ENCODE data around the gene PCDHA7. TPM values are rescaled to one million over a fixed set of nuclear protein-coding genes. Genes with fewer than 3 reads are reported as not detected.
"Not testable (repeated sequence)": the region's sequence is repeated elsewhere in the genome, so short reads cannot be mapped to it uniquely, and the experiment has no call there.

Gene PCDHA7
- 3.9 TPM for total RNA-seq (ENCODE audit: insufficient read depth, low replicate concordance)

- no peak for DNase-seq (ENCODE audit: low spot score)
These were observed at the start of gene PCDHA7 for GRCh38 chr5:140833993-140834392. TSS of gene PCDHA7 (plus strand) at chr5:140834269. CDS start at chr5:140834384, 115 bp downstream.

- DNase-seq (ENCODE audit: low spot score): no peak
These were observed 48.0 kb upstream of the PCDHA7 start, which contains the start of gene PCDHA1 for GRCh38 chr5:140785905-140786686. TSS of gene PCDHA1 (plus strand) at chr5:140786140.

GRCh38 chr5:140787422-140787821, 46.6 kb upstream of the PCDHA7 start:
- not testable (repeated sequence) for DNase-seq (ENCODE audit: low spot score)

GRCh38 chr5:140787849-140788504, 46.1 kb upstream of the PCDHA7 start:
- not testable (repeated sequence) for DNase-seq (ENCODE audit: low spot score)

GRCh38 chr5:140791089-140791488, 43.0 kb upstream of the PCDHA7 start:
- DNase-seq (ENCODE audit: low spot score): no peak

GRCh38 chr5:140794595-140795258, 39.3 kb upstream of the PCDHA7 start, which contains the start of gene PCDHA2:
TSS of gene PCDHA2 (plus strand) at chr5:140794852.
- no peak for DNase-seq (ENCODE audit: low spot score)

GRCh38 chr5:140795259-140795641, 38.8 kb upstream of the PCDHA7 start:
- no peak for DNase-seq (ENCODE audit: low spot score)

- not testable (repeated sequence) for DNase-seq (ENCODE audit: low spot score)
These were observed 37.9 kb upstream of the PCDHA7 start for GRCh38 chr5:140796072-140796717.

- no peak for DNase-seq (ENCODE audit: low spot score)
These were observed 37.4 kb upstream of the PCDHA7 start for GRCh38 chr5:140796718-140797095.

- DNase-seq (ENCODE audit: low spot score): no peak
These were observed 33.1 kb upstream of the PCDHA7 start, which contains the start of gene PCDHA3 for GRCh38 chr5:140800816-140801493. TSS of gene PCDHA3 (plus strand) at chr5:140801057.

GRCh38 chr5:140801494-140801841, 32.6 kb upstream of the PCDHA7 start:
- DNase-seq (ENCODE audit: low spot score): no peak

GRCh38 chr5:140802381-140802780, 31.7 kb upstream of the PCDHA7 start:
- DNase-seq (ENCODE audit: low spot score): not testable (repeated sequence)

- no peak for DNase-seq (ENCODE audit: low spot score)
These were observed 31.2 kb upstream of the PCDHA7 start for GRCh38 chr5:140802781-140803271.

GRCh38 chr5:140806834-140807775, 27.0 kb upstream of the PCDHA7 start, which contains the start of gene PCDHA4:
TSS of gene PCDHA4 (plus strand) at chr5:140807068.
- DNase-seq (ENCODE audit: low spot score): no peak

GRCh38 chr5:140808241-140808888, 25.7 kb upstream of the PCDHA7 start:
- DNase-seq (ENCODE audit: low spot score): not testable (repeated sequence)

- no peak for DNase-seq (ENCODE audit: low spot score)
These were observed 25.2 kb upstream of the PCDHA7 start for GRCh38 chr5:140808889-140809291.

GRCh38 chr5:140821375-140822280, 12.4 kb upstream of the PCDHA7 start, which contains the start of gene PCDHA5:
TSS of gene PCDHA5 (plus strand) at chr5:140821613.
- DNase-seq (ENCODE audit: low spot score): no peak

GRCh38 chr5:140822281-140822629, 11.8 kb upstream of the PCDHA7 start:
- DNase-seq (ENCODE audit: low spot score): peak; percentile 1
